Mesenteric fat pad (tissue), 1 donor: ENCODE results near the gene DYSF. TPM values are rescaled to one million over a fixed set of nuclear protein-coding genes. Genes with fewer than 3 reads are reported as not detected.
"Not testable (repeated sequence)": the region's sequence is repeated elsewhere in the genome, so short reads cannot be mapped to it uniquely, and the experiment has no call there.

Experiments used
- DNase-seq: peaks from one replicate; pipeline ENCODE4 v3.0.0-alpha.2; 2020; ENCODE audit warnings: low spot score
- total RNA-seq: library from RNA; stranded (reverse); fragmentation: NEBNext Ultra II Directional; extraction: Animal tissue kit (Norgen Biotek cat#: 25700); gene quantifications from one replicate; pipeline ENCODE4 v1.2.1, GENCODE V29; 2021
- donor health status: DM: yes; HTN: yes; CAD: no.

Gene DYSF
- total RNA-seq, 1 donor from 2014 or later, result 54.1 TPM

DNA sequence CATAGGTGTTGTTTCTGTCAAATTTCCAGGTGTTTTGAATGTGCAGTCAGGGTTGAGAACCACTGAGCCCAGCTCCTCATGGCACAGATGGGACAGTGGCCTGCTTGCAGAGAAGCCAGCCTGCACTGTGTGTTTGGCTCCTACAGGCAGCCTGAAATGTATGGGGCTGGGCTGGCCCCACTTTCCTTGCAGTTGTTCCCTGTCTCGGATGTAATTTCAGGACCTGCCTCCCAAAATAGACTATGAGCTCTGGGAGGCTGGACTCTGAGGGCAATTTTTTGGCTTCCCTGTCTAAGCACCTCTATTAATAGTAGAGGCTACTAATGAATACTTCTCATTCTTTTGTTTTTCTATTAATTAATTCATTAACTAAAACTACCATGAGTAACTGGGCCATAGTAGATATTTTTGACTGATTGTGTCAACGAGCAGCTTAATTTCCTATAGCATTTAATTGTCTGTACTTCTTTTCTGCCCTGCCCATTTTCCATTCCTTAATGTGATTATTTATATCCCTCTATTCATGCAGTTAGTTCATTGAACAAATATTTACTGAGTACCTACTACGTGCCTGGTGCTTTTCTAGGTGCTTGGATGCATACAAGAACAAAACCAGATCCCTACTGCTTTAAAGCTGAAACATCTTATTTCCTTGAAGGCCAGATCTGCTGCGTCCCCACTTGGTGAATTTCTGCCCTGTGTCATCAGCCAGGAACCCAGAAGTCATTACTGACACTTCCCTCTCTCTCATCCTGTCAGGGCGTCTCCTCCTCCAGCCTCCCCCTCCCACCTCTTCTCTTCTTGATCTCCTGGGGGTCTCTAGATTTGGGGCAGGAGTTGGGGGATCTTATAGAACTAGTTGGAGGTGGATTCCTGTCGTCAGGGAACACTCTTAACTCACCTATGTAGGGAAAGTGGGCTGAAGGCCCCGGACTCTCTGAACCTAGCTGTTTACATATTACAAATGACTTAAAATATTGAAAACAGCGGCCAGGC lies 16.3 kb downstream of the DYSF start:
- no peak for DNase-seq

DNA sequence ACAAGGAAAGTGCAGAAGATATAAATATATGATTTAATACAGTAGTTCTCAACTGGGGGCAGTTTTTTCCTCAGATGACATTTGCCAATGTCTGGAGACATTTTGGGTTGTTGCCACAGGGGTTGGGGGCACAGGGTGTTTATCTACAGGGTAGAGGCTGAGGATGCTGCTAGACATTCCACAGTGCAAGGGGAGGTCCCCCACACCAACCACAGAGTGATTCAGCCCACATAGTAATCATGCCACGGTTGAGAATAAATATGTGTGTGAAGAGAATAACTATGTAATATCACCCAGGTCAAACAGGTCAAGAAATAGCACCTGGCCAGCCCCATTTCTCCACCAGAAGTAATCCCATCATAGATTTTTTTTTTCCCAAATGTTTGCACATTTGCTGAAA lies 17.9 kb downstream of the DYSF start:
- no peak for DNase-seq

DNA sequence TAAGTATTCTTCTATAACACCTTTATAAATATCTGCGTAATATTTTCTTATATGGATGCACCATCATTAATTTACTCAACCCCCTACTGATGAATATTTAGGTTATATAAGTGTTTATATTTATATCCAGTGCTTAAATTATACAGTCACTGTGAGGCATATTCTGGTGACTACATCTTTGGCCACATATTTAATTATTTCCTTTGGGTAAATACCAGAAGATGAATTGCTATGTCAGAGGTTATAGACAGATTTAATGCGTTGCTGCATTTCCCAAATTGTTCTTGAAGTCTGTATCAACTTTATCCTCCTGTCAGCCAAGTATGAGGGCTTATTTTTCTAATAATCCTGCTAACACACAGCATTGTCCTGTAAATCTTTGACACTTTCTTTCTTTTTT lies 18.7 kb downstream of the DYSF start:
- DNase-seq, result no peak

DNA sequence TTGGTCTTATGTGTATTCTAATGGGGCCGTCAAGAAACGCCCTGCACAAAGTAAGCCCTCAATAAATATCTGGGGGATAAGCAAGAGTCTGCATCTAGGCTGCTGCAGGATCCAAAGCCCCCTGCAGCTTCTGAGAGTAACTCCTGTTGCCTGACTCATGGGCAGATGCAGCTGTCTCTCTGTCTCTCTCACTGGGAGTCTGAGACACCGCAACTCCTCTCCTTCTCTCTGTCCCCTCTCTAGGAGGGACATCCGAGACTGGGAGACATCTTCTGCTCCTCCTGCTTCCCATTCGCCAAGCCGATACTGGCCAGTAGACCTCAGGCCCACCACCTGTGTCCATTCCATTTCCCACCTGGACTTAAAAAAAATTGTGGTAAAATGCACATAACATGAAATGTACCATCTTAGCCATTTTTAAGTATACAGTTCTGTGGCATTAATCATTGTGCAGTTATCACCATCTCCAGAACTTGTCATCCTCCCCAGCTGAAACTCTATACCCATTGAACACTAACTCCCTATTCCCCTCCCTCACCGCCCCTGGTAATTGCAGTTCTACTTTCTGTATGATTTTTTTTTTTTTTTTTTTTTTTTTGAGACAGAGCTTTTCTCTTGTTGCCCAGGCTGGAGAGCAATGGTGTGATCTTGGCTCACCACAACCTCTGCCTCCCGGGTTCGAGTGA lies 20.1 kb downstream of the DYSF start:
- peak; percentile 64 for DNase-seq

DNA sequence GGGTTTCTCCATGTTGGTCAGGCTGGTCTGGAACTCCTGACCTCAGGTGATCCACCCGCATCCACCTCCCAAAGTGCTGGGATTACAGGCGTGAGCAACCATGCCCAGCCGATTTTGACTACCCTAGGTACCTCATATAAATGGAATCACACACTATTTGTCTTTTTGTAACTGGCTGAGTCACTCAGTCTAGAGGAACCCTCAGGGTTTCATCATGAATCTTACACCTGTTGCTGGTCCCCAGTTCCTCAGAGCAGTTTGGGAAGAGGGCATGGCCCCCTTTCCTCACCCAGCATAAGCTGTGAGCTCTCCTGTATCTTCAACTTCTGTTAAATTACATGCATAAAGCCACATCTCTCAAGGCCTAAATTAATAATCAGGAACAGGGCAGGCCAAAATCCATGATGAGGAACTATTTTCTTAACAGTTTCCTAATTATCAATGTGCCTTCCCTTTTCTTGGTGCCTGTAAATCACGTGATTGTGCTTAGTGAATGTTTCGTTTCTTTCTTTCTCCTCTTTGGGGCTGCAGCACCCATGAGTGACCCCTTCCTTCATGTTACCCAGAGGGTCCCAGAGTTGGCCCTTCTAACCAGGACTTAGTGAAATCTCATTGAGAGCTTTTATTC lies 20.9 kb downstream of the DYSF start:
- peak; percentile 5 for DNase-seq

DNA sequence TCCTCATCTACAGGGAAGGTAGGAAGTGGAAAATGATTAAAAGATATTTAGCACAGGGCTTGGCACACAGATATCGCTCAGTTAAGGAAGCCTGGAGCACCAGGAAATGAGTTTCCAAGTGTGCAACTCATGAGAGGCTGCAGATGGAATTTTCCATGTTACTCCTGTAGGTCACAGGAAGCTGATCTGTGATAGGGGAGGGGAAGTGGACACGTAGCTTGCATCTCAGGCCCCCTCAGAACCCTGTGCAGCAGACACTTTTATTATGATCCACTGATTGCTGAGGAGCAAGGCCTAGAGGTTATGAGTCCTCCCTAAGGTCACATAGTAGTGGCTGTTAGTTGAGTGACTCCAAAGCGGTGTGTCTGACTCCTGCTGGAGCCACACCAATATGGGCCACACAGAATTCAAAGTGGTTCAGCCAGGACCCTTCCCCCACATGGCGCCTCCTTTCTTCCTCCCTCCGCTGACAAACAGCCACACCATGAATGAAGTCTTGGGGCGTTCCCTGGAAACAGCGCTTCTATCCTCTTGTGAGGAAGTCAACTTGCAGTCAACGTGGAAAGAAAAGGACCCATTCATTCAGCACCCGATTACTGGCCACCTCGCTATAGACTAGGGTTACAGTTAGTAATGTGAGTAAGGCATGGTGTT lies 21.5 kb downstream of the DYSF start:
- DNase-seq, result peak; percentile 57

DNA sequence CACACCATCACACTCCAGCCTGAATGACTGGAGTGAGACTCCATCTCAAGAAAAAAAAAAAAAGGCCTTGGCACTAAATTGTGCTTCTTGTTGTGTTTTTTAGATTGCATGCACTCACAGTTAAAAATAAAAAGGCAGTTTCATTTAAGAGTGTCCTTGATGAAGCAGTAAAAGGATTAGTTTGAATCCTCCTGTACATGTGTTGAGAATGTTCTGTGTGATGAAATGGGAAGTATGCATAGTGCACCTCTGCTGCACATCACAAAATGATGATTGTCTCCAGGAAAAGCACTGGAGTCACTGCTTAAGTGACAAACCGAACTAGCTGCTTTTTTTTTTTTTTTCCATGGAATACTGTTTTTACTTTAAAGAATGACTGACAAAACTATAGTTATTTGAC lies 23.1 kb downstream of the DYSF start:
- no peak for DNase-seq

DNA sequence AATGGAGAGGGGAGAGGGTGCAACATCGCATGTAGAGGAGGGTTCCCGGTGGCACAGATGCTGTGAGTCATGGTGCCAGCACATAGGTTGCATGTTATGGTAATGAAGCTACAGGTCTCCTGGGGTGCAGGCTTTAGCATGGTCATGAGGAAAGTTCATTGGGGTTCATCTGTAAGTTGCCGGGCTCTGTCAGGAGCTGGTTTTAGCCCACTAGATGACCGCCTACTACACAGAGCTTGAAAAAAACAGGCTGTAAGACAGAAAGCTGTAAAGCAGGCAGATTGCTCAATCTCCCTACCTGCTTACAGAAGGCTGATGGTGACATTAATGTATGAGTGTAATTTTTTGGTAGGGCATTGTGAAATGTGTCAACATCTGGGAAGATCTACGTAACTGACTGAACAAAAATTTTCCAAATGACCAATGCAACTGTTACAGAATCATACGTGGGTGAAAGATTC lies 23.9 kb downstream of the DYSF start:
- DNase-seq, result peak; percentile 55

DNA sequence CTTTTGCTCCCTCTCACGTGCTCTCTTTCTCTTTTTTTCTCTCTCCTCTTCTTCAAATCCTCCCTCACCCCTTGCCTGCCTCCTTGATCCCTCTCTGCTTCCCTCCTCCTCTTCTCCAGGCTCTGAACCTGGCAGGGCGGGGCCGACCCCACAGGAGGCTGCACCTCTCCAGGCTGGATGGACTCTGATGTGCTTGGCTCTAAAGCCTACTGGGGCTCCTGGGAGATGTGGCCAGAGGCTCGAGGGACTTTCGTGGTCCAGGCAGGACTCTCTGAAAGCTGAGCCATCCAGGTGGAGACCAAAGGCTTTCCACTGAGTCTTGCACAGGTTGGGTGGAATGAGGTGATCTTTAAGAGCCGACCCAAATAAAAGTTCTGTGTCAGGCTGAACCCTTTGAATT lies 25.4 kb downstream of the DYSF start:
- DNase-seq, result peak; percentile 62

DNA sequence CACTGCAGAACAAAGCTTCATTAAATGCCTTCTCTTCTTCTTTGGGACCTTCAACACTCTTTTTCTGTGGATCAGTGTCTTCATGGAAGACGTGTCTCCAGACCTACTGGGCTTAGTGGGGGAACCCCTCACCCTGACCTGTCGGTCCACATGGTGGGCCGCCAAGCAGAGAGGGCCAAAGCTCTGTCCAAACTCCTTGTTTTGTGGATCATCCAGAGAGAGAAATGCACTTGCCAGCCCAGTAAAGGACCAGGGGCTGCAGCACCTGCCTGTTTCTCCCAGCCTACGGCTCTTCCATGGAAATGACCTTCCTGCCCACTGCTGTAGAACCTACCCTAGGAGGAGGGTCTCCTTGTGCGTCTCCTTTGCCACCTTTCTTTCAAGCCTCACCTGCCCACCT lies 25.9 kb downstream of the DYSF start:
- DNase-seq, result peak; percentile 59

DNA sequence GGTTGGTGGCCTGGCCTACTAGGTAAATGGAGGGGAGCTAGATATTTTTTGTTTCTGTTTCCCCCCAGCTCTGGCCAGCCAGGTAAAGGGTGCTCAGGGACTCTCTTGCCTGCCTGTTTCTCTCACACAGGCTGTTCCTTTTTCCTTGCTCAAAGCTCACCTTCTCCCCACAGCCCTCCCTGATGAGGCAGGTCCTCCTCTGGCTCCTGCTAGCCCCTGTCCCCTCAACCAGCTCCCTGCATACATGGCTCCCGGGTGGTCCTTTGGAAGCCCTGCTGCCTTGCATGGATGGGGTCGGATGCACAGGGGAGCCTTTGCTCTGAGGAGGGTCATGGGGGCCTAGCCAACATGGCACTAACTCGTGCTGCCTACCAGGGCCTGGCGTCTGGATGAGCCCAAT lies 27.8 kb downstream of the DYSF start:
- DNase-seq, result peak; percentile 64

DNA sequence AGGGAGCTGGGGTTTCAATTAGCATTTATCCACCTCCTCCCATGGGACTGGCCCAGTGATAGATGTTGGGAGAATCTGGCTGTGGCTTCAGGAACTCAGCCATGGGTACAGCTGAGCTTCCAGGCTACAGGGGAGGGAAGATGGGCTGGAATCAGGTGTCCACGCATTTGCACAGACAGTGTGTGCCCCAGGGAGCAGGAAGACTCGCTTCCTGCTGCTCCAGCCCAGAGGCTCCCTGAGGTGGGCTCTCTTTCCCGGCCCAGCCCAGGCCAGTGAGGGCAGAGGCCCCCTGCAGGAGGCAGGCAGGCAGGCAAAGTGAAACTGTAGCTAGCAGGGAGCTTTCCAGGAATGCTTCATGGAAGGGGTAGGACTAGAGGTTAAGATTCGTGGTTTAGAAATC lies 28.7 kb downstream of the DYSF start:
- DNase-seq, result peak; percentile 67

DNA sequence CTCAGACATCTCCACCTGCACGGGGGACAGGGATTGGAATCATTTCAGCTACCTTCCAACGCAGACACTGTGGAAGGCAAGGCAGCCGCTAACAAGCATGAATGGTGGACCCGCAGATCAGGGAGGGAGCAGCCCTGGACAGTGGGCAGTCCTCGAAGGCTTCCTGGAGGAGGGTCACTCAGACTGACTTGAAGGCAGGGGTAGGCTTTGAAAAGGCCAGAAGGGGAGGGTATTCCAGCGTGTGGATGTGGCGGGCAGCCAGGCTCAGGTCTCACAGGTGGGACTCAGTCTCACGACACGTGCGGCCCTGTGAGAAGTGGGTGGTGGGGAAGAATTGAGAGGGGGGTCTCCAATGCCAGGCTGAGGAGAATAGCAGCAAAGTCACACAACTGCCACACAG lies 29.9 kb downstream of the DYSF start:
- peak; percentile 43 for DNase-seq

DNA sequence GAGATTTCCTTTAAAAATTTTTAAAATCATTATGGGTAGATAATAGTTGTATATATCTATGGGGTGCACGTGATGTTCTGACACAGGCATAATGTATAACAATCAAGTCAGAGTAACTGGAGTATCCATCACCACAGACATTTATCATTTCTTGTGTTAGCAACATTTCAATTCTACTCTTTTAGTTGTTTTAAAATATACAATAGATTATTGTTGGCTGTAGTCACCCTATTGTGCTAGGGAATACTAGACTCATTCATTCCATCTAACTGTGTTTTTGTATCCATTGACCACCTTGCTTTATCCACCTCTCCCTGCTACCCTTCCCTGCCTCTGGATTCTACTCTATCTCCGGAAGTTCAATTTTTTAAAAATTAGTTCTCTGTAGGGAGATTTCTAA lies 31.0 kb downstream of the DYSF start:
- DNase-seq, result no peak

DNA sequence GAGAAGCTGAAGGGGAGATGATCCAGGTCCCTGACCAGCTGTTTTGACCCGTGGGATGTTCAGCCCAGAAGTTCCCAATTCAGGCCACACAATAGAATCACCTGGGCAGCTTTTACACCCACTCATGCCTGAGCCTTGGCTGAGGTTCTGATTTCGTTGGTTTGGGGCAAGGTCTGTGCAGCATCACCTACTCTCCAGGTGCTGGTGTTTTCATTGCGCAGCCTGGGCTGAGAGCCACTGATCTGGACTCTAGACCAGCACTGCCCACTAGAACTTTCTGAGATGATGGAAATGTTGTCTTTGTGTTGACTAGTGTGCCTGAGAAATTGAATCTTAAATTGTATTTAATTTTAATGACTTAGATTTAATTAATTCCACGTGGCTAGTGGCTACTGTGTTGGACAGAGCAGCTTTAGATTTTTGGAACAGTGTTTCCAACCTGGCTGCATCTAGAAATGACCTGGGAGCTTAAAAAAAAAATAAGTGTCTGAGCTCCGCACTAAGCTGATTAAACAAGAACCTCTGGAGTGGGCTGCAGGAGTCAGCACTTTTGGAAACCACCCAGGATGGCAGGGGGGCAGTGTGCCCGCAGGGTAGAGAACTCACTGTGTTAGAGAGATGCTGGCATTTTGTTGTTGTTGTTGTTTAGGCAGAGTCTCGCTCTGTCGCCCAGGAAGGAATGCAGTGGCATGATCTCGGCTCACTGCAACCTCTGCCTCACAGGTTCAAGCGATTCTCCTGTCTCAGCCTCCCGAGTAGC lies 33.7 kb downstream of the DYSF start:
- peak; percentile 43 for DNase-seq

DNA sequence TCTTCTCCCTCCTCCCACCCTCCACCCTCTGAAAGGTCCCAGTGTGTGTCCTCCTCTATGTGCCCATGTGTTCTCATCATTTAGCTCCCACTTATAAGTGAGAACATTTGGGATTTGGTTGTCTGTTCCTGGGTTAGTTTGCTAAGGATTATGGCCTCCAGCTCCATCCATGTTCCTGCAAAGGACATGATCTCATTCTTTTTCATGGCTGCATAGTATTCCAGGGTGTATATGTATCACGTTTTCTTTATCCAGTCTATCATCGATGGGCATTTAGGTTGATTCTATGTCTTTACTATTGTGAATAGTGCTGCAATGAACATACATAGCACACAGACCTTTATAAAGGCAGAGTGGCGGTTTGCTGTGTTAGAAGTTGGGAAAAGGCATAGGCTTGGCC lies 38.2 kb downstream of the DYSF start:
- DNase-seq, result not testable (repeated sequence)

DNA sequence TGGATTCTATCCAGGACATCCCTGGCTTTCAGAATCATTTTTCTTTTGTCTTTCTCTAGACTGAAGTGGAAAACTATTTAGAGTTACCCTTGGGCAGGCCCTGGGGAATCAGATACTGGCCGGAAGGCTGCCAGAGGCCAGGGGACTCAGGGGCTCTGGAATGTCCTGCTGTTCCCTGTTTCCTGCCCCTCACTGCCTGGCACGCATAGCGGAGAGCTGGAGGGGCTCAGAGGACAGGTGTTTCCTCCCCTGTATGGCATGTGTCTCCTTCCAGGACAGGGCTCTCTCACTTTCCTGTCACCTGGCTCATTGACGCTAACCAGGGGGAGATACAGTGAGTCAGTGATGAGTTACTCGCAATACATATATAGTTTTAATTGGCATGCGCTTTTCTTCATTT lies 38.8 kb downstream of the DYSF start:
- peak; percentile 87 for DNase-seq

DNA sequence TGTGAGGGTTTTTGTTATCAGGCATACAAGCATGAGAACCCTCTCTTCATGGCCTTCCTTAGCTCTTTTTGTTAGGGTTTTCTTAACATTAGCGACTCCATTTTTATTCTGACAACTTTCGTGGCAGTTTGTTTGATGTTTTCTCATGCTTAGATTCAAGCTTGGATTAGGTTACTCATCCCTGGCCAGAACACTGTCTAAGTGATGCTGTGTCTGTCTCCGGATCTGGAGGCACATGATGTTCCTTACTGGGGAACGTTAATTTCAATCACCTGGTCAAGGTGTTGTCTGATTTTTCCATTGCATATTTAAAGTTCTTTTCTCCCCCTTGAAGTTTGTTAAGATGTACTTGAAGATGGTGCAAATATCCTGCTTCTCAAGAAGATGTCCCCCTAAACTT lies 40.7 kb downstream of the DYSF start:
- DNase-seq, result no peak

DNA sequence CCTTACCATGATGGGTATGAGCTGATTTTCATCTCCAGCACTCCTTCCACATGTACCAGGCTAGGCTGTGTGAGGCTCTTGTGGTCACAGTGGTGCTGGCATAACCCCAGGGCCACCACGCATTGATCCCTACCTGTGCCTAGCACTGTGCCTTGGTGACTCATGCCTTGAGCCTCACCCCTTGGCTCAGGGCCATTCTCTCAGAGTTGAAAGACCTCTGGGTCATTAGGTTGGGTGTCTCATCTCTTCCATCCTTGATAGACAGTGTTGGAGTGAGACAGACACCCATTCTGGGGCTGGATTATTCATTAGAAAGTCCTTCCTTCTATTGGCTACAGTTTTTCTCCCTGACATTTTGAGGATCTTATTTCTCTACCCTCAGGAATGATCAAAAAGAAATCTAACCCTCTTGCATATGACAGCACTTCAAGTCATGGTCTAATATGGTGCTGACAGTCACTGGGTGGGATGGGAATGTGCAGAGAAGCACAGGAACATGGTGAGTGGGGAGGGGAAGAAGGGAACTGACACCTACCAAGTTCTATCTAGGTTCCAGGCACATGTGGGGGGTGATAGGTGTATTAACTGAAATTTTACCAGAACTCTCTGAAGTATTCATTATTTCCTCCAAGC lies 41.3 kb downstream of the DYSF start:
- peak; percentile 33 for DNase-seq

DNA sequence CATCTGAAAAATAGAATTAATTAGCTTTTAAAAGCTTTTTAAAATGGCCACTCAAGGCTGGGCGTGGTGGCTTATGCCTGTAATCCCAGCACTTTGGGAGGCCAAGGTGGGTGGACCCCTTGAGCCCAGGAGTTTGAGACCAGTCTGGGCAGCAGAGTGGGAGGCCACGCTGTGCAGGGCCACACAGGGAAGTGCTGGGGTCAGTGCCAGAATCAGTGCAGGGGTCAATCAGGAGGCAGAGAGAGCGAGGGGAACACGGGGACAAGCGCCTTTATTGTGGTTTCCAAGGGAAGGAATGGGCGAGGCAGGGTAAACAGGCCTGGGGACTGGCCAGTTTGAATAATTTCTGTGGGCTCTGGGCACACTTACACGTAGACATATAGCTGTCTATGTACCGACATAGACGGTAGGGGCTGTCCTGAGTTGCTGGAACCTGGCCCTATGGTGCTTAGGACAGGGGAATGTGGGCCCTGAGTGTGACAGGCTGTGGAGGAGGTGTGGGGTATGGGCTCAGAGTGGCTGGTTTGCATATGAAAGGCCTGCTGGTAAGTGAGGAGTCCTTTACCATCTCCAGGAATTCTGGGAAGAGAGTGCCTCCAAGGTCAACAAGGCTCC lies 42.9 kb downstream of the DYSF start:
- peak; percentile 73 for DNase-seq
